Caco-2 (cell line): ENCODE results near the gene PROK2. TPM values are rescaled to one million over a fixed set of nuclear protein-coding genes. Genes with fewer than 3 reads are reported as not detected.

ENCODE experiments used
- BruUV-seq: library from RNA; stranded (reverse); fragments of 400-500 nt; replicated peaks from 2 replicates; lab custom pipeline; 2021; lab: Mats Ljungman, UMichigan
- CTCF ChIA-PET: fragments of 300-600 bp; sonication (Branson Sonifier 250); formaldehyde crosslinking; loops from one replicate; lab custom pipeline; 2022; ENCODE audit warnings: antibody characterized with exemption; lab: Charles Lee
- POLR2A ChIA-PET: fragments of 300-600 bp; sonication (Branson Sonifier 250); formaldehyde crosslinking; loops from one replicate; lab custom pipeline; 2022; ENCODE audit warnings: antibody characterized with exemption; lab: Charles Lee
- DNase-seq, 2 experiments: peaks; one replicate each; pipeline versions ENCODE4 v3.0.0 to v3.0.0-alpha.2; 2020 to 2022
- H3K27me3 ChIP-seq: replicated peaks from 2 replicates; pipeline ENCODE4 v1.6.0; 2011; ENCODE audit warnings: low read length; ENCODE audit not compliant: control insufficient read depth, insufficient read depth
- H3K36me3 ChIP-seq: 2 replicates; pipeline ENCODE4 v1.5.1; 2011; ENCODE audit warnings: low read length; ENCODE audit not compliant: control insufficient read depth, insufficient read depth
- H3K4me1 ChIP-seq: fragments of 250-450 bp; sonication (Bioruptor Pico); 2 replicates; pipeline ENCODE4 v1.5.1; 2020; ENCODE audit warnings: mild to moderate bottlenecking
- H3K4me3 ChIP-seq: 2 replicates; pipeline ENCODE4 v1.5.1; 2011; ENCODE audit warnings: low read depth, mild to moderate bottlenecking, control low read depth, low read length
- H3K9me3 ChIP-seq: fragments of 250-450 bp; sonication (Bioruptor Pico); 2 replicates; pipeline ENCODE4 v1.5.1; 2020; ENCODE audit warnings: mild to moderate bottlenecking, moderate library complexity
- H3K27ac Mint-ChIP-seq: one replicate; pipeline ENCODE4 v1.8.0; 2022; ENCODE audit warnings: mixed read lengths; ENCODE audit not compliant: unreplicated experiment
- H3K27me3 Mint-ChIP-seq: one replicate; pipeline ENCODE4 v1.8.0; 2022; ENCODE audit warnings: mixed read lengths; ENCODE audit not compliant: insufficient read depth, unreplicated experiment
- H3K36me3 Mint-ChIP-seq: one replicate; pipeline ENCODE4 v1.8.0; 2022; ENCODE audit warnings: mild to moderate bottlenecking, mixed read lengths; ENCODE audit not compliant: insufficient read depth, unreplicated experiment
- H3K4me1 Mint-ChIP-seq: one replicate; pipeline ENCODE4 v1.8.0; 2022; ENCODE audit warnings: low read depth, mixed read lengths; ENCODE audit not compliant: unreplicated experiment
- H3K4me3 Mint-ChIP-seq: one replicate; pipeline ENCODE4 v1.8.0; 2022; ENCODE audit warnings: mild to moderate bottlenecking, moderate library complexity, mixed read lengths; ENCODE audit not compliant: unreplicated experiment
- H3K9me3 Mint-ChIP-seq: one replicate; pipeline ENCODE4 v1.8.0; 2022; ENCODE audit warnings: mixed read lengths; ENCODE audit not compliant: unreplicated experiment
- intact Hi-C: fragments of 100-400 bp; cut with micrococcal nuclease; formaldehyde crosslinking; loops from one replicate; pipeline ENCODE4 v1.10.0; 2022; ENCODE audit not compliant: unreplicated experiment
- total RNA-seq: library from RNA; stranded (reverse); gene quantifications from 2 replicates; pipeline ENCODE4 v1.2.3, GENCODE V29; 2022
- TF ChIP-seq, protein P1 (sequence below), 2 experiments: fragments of 200-600 bp in 1 of 2; IDR thresholded peaks; 1 replicate in 1 of 2; 2 replicates in 1 of 2; pipeline versions ENCODE4 v1.5.1 to v1.8.0; 2011 to 2022; ENCODE audit warnings: antibody characterized with exemption in 1 of 2, control low read depth in 1 of 2, inconsistent platforms in 1 of 2, low read depth in 1 of 2, low read length in 1 of 2, mild to moderate bottlenecking in 1 of 2, moderate library complexity in 1 of 2; ENCODE audit not compliant: insufficient read depth in 1 of 2, severe bottlenecking in 1 of 2, unreplicated experiment in 1 of 2

Gene PROK2
- total RNA-seq, 1 experiment from 2014 or later = not detected

DNA sequence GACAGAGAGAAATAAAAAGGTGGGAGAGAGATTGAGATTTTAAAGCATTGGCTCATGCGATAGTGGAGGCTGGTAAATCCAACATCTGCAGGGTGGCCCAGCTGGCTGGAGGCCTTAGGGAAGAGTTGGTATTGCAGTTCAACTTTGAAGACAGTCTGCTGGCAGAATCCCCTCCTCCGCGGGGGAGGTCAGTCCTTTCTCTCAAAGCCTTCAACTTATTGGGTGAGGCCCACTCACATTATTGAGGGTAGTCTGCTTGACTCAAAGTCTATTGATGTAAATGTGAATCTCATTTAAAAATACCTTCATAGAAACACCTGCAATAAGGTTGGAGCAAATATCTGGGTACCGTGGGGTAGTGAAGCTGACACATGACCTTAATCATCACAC, 31.8 kb upstream of the PROK2 start:
- TF ChIP-seq, protein P1, sequence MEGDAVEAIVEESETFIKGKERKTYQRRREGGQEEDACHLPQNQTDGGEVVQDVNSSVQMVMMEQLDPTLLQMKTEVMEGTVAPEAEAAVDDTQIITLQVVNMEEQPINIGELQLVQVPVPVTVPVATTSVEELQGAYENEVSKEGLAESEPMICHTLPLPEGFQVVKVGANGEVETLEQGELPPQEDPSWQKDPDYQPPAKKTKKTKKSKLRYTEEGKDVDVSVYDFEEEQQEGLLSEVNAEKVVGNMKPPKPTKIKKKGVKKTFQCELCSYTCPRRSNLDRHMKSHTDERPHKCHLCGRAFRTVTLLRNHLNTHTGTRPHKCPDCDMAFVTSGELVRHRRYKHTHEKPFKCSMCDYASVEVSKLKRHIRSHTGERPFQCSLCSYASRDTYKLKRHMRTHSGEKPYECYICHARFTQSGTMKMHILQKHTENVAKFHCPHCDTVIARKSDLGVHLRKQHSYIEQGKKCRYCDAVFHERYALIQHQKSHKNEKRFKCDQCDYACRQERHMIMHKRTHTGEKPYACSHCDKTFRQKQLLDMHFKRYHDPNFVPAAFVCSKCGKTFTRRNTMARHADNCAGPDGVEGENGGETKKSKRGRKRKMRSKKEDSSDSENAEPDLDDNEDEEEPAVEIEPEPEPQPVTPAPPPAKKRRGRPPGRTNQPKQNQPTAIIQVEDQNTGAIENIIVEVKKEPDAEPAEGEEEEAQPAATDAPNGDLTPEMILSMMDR (IDR thresholded peaks at IDR 0.05; ENCODE audit: insufficient read depth in 1 of 2, low read depth in 1 of 2, low read length in 1 of 2, severe bottlenecking in 1 of 2, unreplicated experiment in 1 of 2) = no peak

DNA sequence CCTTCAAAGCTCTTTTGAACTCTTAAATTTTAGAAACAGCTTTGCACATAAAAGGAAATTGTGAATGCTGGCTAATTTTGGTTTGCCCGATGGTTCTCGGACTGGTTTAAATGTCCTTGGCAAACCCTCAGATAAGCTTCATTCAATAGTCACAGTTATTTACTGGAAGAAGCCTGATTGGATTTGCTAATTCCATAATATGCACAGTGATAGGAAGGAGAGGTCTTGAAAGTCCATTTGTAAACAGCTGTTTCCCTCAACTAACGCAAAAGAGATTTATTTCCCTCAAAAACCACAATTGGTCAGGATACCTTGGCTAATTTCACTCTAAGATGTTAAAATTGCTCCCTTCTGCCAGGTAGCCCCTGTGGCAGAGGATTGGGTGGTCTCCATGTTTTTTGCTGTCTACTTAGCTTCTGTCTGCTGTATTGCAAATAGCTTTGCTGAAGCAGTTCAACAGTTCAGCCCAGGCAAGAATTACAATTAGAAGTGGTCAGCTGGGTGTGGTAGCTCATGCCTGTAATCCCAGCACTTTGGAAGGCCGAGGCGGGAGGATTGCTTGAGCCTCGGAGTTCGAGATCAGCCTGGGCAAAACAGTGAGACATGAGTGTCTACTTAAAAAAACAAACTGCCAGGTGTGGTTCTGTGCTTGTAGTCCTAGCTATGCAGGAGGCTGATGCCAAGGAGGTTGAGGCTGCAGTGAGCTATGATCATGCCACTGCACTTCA, 30.6 kb upstream of the PROK2 start:
- no peak for DNase-seq
- peaks cover 11% of the 10 kb centered on the region for H3K27me3 Mint-ChIP-seq
- no peaks in the 10 kb centered on the region for H3K4me1 ChIP-seq
- no peaks in the 10 kb centered on the region for H3K9me3 ChIP-seq
- ChIA-PET POLR2A (no interaction called here), CTCF (no interaction called here)
- H3K4me3 Mint-ChIP-seq = no peak overlapping the region
- no peak overlapping the region for H3K27ac Mint-ChIP-seq
- no peaks in the 10 kb centered on the region for H3K36me3 ChIP-seq
- no peaks in the 10 kb centered on the region for H3K9me3 Mint-ChIP-seq
- intact Hi-C loops = no loop called here
- H3K27me3 ChIP-seq = no peaks in the 10 kb centered on the region
- BruUV-seq = no TSS peak
- H3K4me1 Mint-ChIP-seq = no peaks in the 10 kb centered on the region
- H3K4me3 ChIP-seq = no peak overlapping the region
- TF ChIP-seq, protein P1 (IDR thresholded peaks at IDR 0.05; ENCODE audit: insufficient read depth in 1 of 2, low read depth in 1 of 2, low read length in 1 of 2, severe bottlenecking in 1 of 2, unreplicated experiment in 1 of 2) = no peak
- H3K36me3 Mint-ChIP-seq = no peaks in the 10 kb centered on the region

More for the DNA sequence above, 31.8 kb upstream of the PROK2 start:
- H3K4me1 ChIP-seq = no peaks in the 10 kb centered on the region
- Mint-ChIP-seq H3K9me3 (no peaks in the 10 kb centered on the region), H3K4me1 (no peaks in the 10 kb centered on the region), H3K27me3 (peaks cover 11% of the 10 kb centered on the region), H3K36me3 (no peaks in the 10 kb centered on the region), H3K27ac (no peak overlapping the region), H3K4me3 (no peak overlapping the region)
- H3K4me3 ChIP-seq = no peak overlapping the region
- H3K9me3 ChIP-seq = no peaks in the 10 kb centered on the region
- H3K36me3 ChIP-seq = no peaks in the 10 kb centered on the region
- intact Hi-C loops = no loop called here
- no TSS peak for BruUV-seq
- ChIA-PET CTCF (no interaction called here), POLR2A (no interaction called here)
- no peak for DNase-seq
- no peaks in the 10 kb centered on the region for H3K27me3 ChIP-seq

DNA sequence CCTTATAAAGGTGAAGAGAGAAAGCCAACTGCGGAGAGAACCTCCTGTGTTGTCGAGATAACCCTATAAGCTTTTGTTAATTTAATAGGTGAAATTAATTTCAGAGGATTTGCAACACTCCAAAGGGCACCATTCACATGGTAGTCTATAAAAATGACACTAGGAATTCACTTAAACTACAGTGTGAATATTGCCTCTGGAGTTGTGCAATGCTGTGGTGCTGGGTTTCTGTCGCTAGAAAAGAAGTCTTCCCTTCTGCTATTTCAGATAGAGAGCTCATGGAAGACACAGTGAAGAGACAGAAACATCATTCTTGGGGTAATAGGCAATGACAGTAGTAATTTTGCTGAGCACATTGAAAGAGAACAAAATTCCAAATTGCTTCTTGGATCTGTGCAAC, 28.8 kb upstream of the PROK2 start:
- intact Hi-C loops = no loop called here
- H3K4me1 ChIP-seq = no peaks in the 10 kb centered on the region
- POLR2A ChIA-PET = no interaction called here
- Mint-ChIP-seq H3K27ac (no peak overlapping the region), H3K4me1 (no peaks in the 10 kb centered on the region), H3K36me3 (no peaks in the 10 kb centered on the region), H3K4me3 (no peak overlapping the region), H3K27me3 (peaks cover 11% of the 10 kb centered on the region), H3K9me3 (no peaks in the 10 kb centered on the region)
- no peak for DNase-seq
- CTCF ChIA-PET = no interaction called here
- H3K36me3 ChIP-seq = no peaks in the 10 kb centered on the region
- TF ChIP-seq, protein P1 (IDR thresholded peaks at IDR 0.05; ENCODE audit: insufficient read depth in 1 of 2, low read depth in 1 of 2, low read length in 1 of 2, severe bottlenecking in 1 of 2, unreplicated experiment in 1 of 2) = no peak
- no TSS peak for BruUV-seq
- H3K4me3 ChIP-seq = no peak overlapping the region
- no peaks in the 10 kb centered on the region for H3K9me3 ChIP-seq
- H3K27me3 ChIP-seq = no peaks in the 10 kb centered on the region
